ENCODE measurements around the gene ATXN7L1. TPM values are rescaled to one million over a fixed set of nuclear protein-coding genes. Genes with fewer than 3 reads are reported as not detected.

The ATXN7L1 gene
- total and polyA plus RNA-seq, 2 of the 4 experiments (the other 2 are of a cell fraction) = 3.5 to 4.3 TPM

GRCh38 chr7:105589356-105590077 lies 286.9 kb downstream of the ATXN7L1 start (continued):
- no peak for TF ChIP-seq BHLHE40 (IDR thresholded peaks at IDR 0.05; ENCODE audit: low read depth, low read length)

GRCh38 chr7:105587909-105588635 lies 288.3 kb downstream of the ATXN7L1 start:
- Histone ChIP-seq H3K18ac (ENCODE audit: low read depth, low read length) (no peak overlapping the region), H4K5ac (ENCODE audit: low read depth, low read length) (no peak overlapping the region), H3K9me1 (ENCODE audit: insufficient read depth, low read length) (no peaks in the 10 kb centered on the region), H2BK120ac (ENCODE audit: low read depth, low read length) (no peak overlapping the region), H3K4me1 (ENCODE audit: control insufficient read depth, insufficient read depth, low read length) (no peaks in the 10 kb centered on the region), H3K14ac (replicated peaks; ENCODE audit: low read depth, low read length) (no peak overlapping the region), H3K79me1 (ENCODE audit: low read depth in 1 of 2, low read length in 2 of 2) (no peaks in the 10 kb centered on the region), H4K91ac (ENCODE audit: insufficient read depth, low read depth, low read length) (no peak overlapping the region), H3K4me2 (ENCODE audit: low read depth, low read length) (no peak overlapping the region), H2BK15ac (ENCODE audit: low read depth, low read length) (no peak overlapping the region), H2AK9ac (replicated peaks; ENCODE audit: low read depth, low read length, poor library complexity) (no peak overlapping the region), H2BK20ac (ENCODE audit: low read depth, low read length) (no peak overlapping the region), H3K4ac (ENCODE audit: low read depth, low read length) (no peak overlapping the region), H3K27me3 (ENCODE audit: control insufficient read depth, insufficient read depth, low read length) (no peaks in the 10 kb centered on the region), H3K23ac (ENCODE audit: low read depth, low read length) (no peak overlapping the region), H4K20me1 (ENCODE audit: insufficient read depth, low read length) (no peaks in the 10 kb centered on the region), H3K9ac (ENCODE audit: low read depth, low read length) (no peak overlapping the region), H3K56ac (ENCODE audit: extremely low read depth, insufficient read depth, low read length) (no peak overlapping the region), H3K4me3 (ENCODE audit: insufficient read depth, low read depth, low read length) (no peak overlapping the region), H2BK5ac (ENCODE audit: low read depth, low read length, poor library complexity, severe bottlenecking) (no peak overlapping the region), H3K9me3 (ENCODE audit: control insufficient read depth, insufficient read depth, low read length) (peaks cover 2% of the 10 kb centered on the region), H4K8ac (ENCODE audit: low read depth in 2 of 2, low read length in 2 of 2) (no peak overlapping the region; a peak in 1 of 4 replicates), H3K27ac (ENCODE audit: insufficient read depth, low read length) (no peak overlapping the region), H2AFZ (replicated peaks; ENCODE audit: low read length, poor library complexity) (peak overlapping the region; percentile 71), H2AK5ac (ENCODE audit: low read depth, low read length) (no peak overlapping the region), H3K36me3 (ENCODE audit: control insufficient read depth, insufficient read depth, low read length) (no peaks in the 10 kb centered on the region)
- intact Hi-C loops (cut with micrococcal nuclease) (loop anchor here (5.0 to 10.0 kb wide), 2 partner anchors 186 to 457 kb away; no protein-coding TSS in a partner anchor), dilution Hi-C loops (cut with HindIII; ENCODE audit: low sequenced_read_pairs, unreplicated experiment) (no loop called here), in situ Hi-C loops (cut with MboI; ENCODE audit: low sequenced_read_pairs) (no loop called here)
- ATAC-seq (ENCODE audit: low read depth) (no peak), DNase-seq (peak; percentile 27)
- ChIA-PET POLR2A (ENCODE audit: unreplicated experiment) (no interaction called here), CTCF (interaction anchor here (0.6 kb wide), 2 partner anchors 71 to 443 kb away, joined by 4 to 5 read pairs; no protein-coding TSS in a partner anchor)
- 47% methylated on average over 5 of the region's 12 CpGs; no CpG with 5 or more reads in 1 of the 2 experiments for WGBS, 2 experiments (ENCODE audit: extremely low coverage in 2 of 2, insufficient read length in 1 of 2)
- no TSS peak for BruUV-seq (replicated peaks)
- TF ChIP-seq BHLHE40 (IDR thresholded peaks at IDR 0.05; ENCODE audit: low read depth, low read length) (no peak), RCOR1 (IDR thresholded peaks at IDR 0.05; ENCODE audit: insufficient replicate concordance, low read length) (no peak), MAZ (IDR thresholded peaks at IDR 0.05; ENCODE audit: borderline replicate concordance, low read depth, low read length) (no peak), NFE2L2 (IDR thresholded peaks at IDR 0.05; ENCODE audit: low read depth, low read length) (no peak), RFX5 (IDR thresholded peaks at IDR 0.05; ENCODE audit: low read depth, low read length) (no peak), MAFK (IDR thresholded peaks at IDR 0.05; ENCODE audit: low read depth, low read length) (no peak), ELK1 (IDR thresholded peaks at IDR 0.05; ENCODE audit: borderline replicate concordance, low read depth, low read length) (no peak), POLR2A (IDR thresholded peaks at IDR 0.05; ENCODE audit: low read depth, low read length) (no peak), RAD21 (IDR thresholded peaks at IDR 0.05; ENCODE audit: low read length) (no peak), MXI1 (IDR thresholded peaks at IDR 0.05; ENCODE audit: borderline replicate concordance, low read depth, low read length) (no peak), USF2 (IDR thresholded peaks at IDR 0.05; ENCODE audit: low read depth, low read length) (no peak)

Data from IMR-90 (cell line).